ENCODE data around the gene ANAPC16. TPM values are rescaled to one million over a fixed set of nuclear protein-coding genes. Genes with fewer than 3 reads are reported as not detected.
"Not testable (repeated sequence)": the region's sequence is repeated elsewhere in the genome, so short reads cannot be mapped to it uniquely, and the experiment has no call there.

The ANAPC16 gene
- total RNA-seq, 1 donor from 2014 or later: 80.0 TPM

DNA sequence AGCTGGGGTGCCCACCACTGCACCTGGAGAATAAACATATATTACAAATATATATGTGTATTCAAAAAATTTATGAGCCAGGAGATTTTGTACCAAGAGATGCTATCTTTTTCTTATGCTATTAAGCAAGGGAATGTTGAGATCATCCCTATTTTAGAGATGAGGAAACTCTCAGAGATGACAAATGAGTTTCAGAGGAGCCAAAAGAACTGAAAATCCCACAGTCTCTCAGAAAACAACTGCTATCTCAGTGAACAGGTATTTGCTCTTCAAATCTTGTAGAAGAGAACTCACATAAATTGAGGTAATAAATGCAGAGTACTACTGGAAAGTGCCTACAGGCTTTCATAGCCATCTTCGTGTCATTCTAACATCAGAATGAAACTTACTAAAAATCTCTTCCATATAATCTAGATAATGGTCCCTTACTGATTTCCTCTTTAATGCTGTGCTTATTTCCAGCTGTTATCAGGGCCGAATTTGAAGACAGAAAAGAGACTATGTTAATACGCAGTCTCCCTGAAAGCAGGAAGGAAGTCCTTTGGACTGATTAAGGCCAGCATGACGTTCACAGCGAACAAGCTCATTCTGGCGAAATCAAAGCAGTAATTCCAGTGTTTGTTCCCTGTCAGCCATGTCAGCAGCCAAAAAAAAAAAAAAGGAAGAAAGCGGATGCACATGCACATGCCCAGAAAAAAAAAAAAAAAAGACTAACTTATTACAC, 29.4 kb upstream of the ANAPC16 start:
- no peaks in the 10 kb centered on the region for H3K27me3 Mint-ChIP-seq (ENCODE audit: insufficient read depth)
- peaks cover 12% of the 10 kb centered on the region for H3K9me3 Mint-ChIP-seq
- H3K4me1 Mint-ChIP-seq (ENCODE audit: low read depth): peaks cover 8% of the 10 kb centered on the region
- no peak for DNase-seq (ENCODE audit: low spot score)
- H3K36me3 Mint-ChIP-seq (ENCODE audit: low read depth): peaks cover 33% of the 10 kb centered on the region
- no peak overlapping the region for H3K27ac Mint-ChIP-seq
- H3K4me3 Mint-ChIP-seq: no peak overlapping the region
- intact Hi-C loops (cut with micrococcal nuclease): no loop called here

DNA sequence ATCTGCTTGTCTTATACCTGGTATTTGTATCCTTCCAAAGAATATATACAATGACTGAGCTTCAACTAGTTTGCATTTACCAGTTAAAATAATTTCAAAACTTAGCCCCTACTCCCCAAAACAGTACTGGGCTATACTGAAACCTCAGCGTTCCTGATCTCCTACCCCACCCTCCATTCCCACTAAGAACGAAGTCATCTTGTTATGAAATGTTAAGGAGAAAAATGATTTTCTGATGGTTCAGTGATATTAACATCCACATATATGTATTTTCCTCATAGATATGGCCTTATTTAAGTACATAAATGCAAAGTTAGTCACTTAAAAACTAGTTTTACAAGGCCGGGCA, 28.9 kb upstream of the ANAPC16 start:
- no peak for DNase-seq (ENCODE audit: low spot score)
- Mint-ChIP-seq H3K27ac (no peak overlapping the region), H3K4me3 (no peak overlapping the region), H3K36me3 (ENCODE audit: low read depth) (peaks cover 30% of the 10 kb centered on the region), H3K27me3 (ENCODE audit: insufficient read depth) (no peaks in the 10 kb centered on the region), H3K9me3 (peaks cover 12% of the 10 kb centered on the region), H3K4me1 (ENCODE audit: low read depth) (peaks cover 8% of the 10 kb centered on the region)
- intact Hi-C loops (cut with micrococcal nuclease): no loop called here

GRCh38 chr10:72194949-72195348, 20.9 kb upstream of the ANAPC16 start:
- no peaks in the 10 kb centered on the region for H3K4me1 Mint-ChIP-seq (ENCODE audit: low read depth)
- no peak for DNase-seq (ENCODE audit: low spot score)
- H3K4me3 Mint-ChIP-seq: no peak overlapping the region
- peaks cover 11% of the 10 kb centered on the region for H3K36me3 Mint-ChIP-seq (ENCODE audit: low read depth)
- intact Hi-C loops (cut with micrococcal nuclease): no loop called here
- no peaks in the 10 kb centered on the region for H3K27me3 Mint-ChIP-seq (ENCODE audit: insufficient read depth)
- H3K27ac Mint-ChIP-seq: no peak overlapping the region
- H3K9me3 Mint-ChIP-seq: no peaks in the 10 kb centered on the region

DNA sequence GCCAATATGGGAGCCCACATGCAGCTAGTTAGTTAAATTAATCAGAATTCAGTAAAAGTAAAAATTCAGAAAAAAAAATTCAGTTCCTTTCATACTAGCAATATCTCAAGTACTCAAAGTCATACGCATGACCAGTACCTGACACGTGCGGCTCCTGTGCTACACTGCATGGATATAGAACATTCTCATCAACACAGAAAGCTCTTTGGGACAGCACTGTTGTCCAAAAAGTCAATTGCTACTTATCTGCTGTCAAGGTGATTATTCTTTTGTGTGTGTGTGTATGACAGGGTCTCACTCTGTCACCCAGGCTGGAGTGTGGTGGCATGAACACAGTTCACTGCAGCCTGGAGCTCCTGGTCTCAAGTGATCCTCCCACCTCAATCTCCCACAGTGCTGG, 14.9 kb upstream of the ANAPC16 start:
- intact Hi-C loops (cut with micrococcal nuclease): no loop called here
- Mint-ChIP-seq H3K9me3 (no peaks in the 10 kb centered on the region), H3K27ac (no peak overlapping the region), H3K27me3 (ENCODE audit: insufficient read depth) (no peaks in the 10 kb centered on the region), H3K36me3 (ENCODE audit: low read depth) (peaks cover 20% of the 10 kb centered on the region), H3K4me1 (ENCODE audit: low read depth) (no peaks in the 10 kb centered on the region), H3K4me3 (no peak overlapping the region)
- no peak for DNase-seq (ENCODE audit: low spot score)

DNA sequence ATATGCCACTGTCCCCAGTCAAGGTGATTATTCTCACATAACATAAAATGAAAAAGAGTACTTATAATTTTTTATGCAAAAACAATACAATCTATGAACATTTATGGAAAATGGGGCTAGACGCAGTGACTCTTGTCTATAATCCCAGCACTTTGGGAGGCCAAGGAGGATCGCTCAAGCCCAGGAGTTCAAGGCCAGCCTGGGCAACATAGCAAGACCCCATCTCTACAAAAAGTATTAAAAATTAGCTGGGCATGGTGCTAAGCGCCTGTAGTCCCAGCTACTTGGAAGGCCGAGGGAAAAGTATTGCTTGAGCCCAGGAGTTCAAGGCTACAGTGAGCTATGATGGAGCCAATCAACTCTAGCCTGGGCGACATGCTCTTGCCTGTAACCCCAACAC, 14.5 kb upstream of the ANAPC16 start:
- Mint-ChIP-seq H3K36me3 (ENCODE audit: low read depth) (peaks cover 20% of the 10 kb centered on the region), H3K9me3 (no peaks in the 10 kb centered on the region), H3K4me3 (no peak overlapping the region), H3K4me1 (ENCODE audit: low read depth) (no peaks in the 10 kb centered on the region), H3K27ac (no peak overlapping the region), H3K27me3 (ENCODE audit: insufficient read depth) (no peaks in the 10 kb centered on the region)
- intact Hi-C loops (cut with micrococcal nuclease): no loop called here
- no peak for DNase-seq (ENCODE audit: low spot score)

DNA sequence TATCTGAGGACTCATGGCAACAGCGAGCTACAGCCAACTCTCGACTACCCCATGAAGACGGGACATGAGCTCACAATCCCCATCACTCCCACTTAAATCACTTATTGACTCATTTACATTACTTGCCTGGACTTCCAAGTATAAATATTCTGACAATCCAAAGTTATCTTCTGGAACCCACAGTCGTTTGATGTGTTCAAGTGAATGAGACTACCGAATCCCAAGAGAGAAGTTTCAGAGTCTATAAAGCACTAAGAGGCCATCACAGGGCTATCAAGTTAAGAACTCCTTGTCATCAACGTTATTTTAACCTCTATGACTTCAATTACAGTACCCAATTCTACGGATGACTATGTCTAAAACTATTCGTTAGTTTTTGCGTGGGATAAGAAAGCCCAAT, 11.5 kb upstream of the ANAPC16 start:
- intact Hi-C loops (cut with micrococcal nuclease): no loop called here

GRCh38 chr10:72204724-72205123, 11.1 kb upstream of the ANAPC16 start:
- peaks cover 11% of the 10 kb centered on the region for H3K4me1 Mint-ChIP-seq (ENCODE audit: low read depth)
- intact Hi-C loops (cut with micrococcal nuclease): no loop called here
- H3K36me3 Mint-ChIP-seq (ENCODE audit: low read depth): peaks cover 25% of the 10 kb centered on the region
- no peak overlapping the region for H3K27ac Mint-ChIP-seq
- DNase-seq (ENCODE audit: low spot score): no peak
- no peaks in the 10 kb centered on the region for H3K9me3 Mint-ChIP-seq
- H3K27me3 Mint-ChIP-seq (ENCODE audit: insufficient read depth): no peaks in the 10 kb centered on the region
- no peak overlapping the region for H3K4me3 Mint-ChIP-seq

More for the DNA sequence above, 11.5 kb upstream of the ANAPC16 start:
- H3K27me3 Mint-ChIP-seq (ENCODE audit: insufficient read depth): no peaks in the 10 kb centered on the region
- peaks cover 11% of the 10 kb centered on the region for H3K4me1 Mint-ChIP-seq (ENCODE audit: low read depth)
- no peaks in the 10 kb centered on the region for H3K9me3 Mint-ChIP-seq
- no peak overlapping the region for H3K4me3 Mint-ChIP-seq
- H3K27ac Mint-ChIP-seq: no peak overlapping the region
- DNase-seq (ENCODE audit: low spot score): no peak
- peaks cover 27% of the 10 kb centered on the region for H3K36me3 Mint-ChIP-seq (ENCODE audit: low read depth)

- H3K9me3 Mint-ChIP-seq: no peaks in the 10 kb centered on the region
- peaks cover 18% of the 10 kb centered on the region for H3K4me1 Mint-ChIP-seq (ENCODE audit: low read depth)
- peaks cover 37% of the 10 kb centered on the region for H3K36me3 Mint-ChIP-seq (ENCODE audit: low read depth)
- intact Hi-C loops (cut with micrococcal nuclease): no loop called here
- no peak overlapping the region for H3K27ac Mint-ChIP-seq
- no peak overlapping the region for H3K4me3 Mint-ChIP-seq
- H3K27me3 Mint-ChIP-seq (ENCODE audit: insufficient read depth): no peaks in the 10 kb centered on the region
- DNase-seq (ENCODE audit: low spot score): no peak
These were observed 9.1 kb upstream of the ANAPC16 start for GRCh38 chr10:72206511-72207229.

DNA sequence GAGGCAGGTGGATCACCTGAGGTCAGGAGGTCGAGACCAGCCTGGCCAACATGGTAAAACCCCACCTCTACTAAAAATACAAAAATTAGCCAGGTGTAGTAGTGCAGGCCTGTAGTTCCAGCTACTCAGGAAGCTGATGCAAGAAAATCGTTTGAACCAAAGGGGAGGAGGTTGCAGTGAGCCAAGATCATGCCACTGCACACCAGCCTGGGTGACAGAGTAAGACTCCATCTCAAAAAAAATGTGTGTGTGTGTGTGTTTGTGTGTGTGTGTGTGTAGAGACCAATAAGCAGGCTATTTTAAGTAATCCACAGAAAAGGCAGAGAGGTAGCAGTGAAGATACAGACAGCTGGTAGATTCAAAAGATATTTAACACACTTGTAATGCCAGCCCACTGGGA, 7.3 kb upstream of the ANAPC16 start:
- DNase-seq (ENCODE audit: low spot score); H3K27me3 Mint-ChIP-seq (ENCODE audit: insufficient read depth); intact Hi-C loops (cut with micrococcal nuclease); H3K9me3 Mint-ChIP-seq; H3K4me3 Mint-ChIP-seq: not testable (repeated sequence)
- Mint-ChIP-seq H3K36me3 (ENCODE audit: low read depth) (peaks cover 34% of the 10 kb centered on the region), H3K27ac (peak overlapping the region; percentile 86), H3K4me1 (ENCODE audit: low read depth) (peaks cover 26% of the 10 kb centered on the region)

GRCh38 chr10:72211381-72211780, 4.4 kb upstream of the ANAPC16 start:
- intact Hi-C loops (cut with micrococcal nuclease): loop anchor here (10.0 kb wide), 1 partner anchor 277 kb away; no protein-coding TSS in a partner anchor
- DNase-seq (ENCODE audit: low spot score): not testable (repeated sequence)
- peaks cover 30% of the 10 kb centered on the region for H3K36me3 Mint-ChIP-seq (ENCODE audit: low read depth)

GRCh38 chr10:72211832-72212231, 4.0 kb upstream of the ANAPC16 start:
- H3K27ac Mint-ChIP-seq; H3K9me3 Mint-ChIP-seq; H3K4me3 Mint-ChIP-seq; H3K27me3 Mint-ChIP-seq (ENCODE audit: insufficient read depth); DNase-seq (ENCODE audit: low spot score): not testable (repeated sequence)
- Mint-ChIP-seq H3K36me3 (ENCODE audit: low read depth) (peaks cover 30% of the 10 kb centered on the region), H3K4me1 (ENCODE audit: low read depth) (peaks cover 41% of the 10 kb centered on the region)
- intact Hi-C loops (cut with micrococcal nuclease): loop anchor here (2.0 to 10.0 kb wide), 2 partner anchors 277 to 445 kb away; no protein-coding TSS in a partner anchor

More at GRCh38 chr10:72211381-72211780, 4.4 kb upstream of the ANAPC16 start:
- peaks cover 37% of the 10 kb centered on the region for H3K4me1 Mint-ChIP-seq (ENCODE audit: low read depth)
- not testable (repeated sequence) for H3K27ac Mint-ChIP-seq; H3K4me3 Mint-ChIP-seq; H3K9me3 Mint-ChIP-seq; H3K27me3 Mint-ChIP-seq (ENCODE audit: insufficient read depth)

DNA sequence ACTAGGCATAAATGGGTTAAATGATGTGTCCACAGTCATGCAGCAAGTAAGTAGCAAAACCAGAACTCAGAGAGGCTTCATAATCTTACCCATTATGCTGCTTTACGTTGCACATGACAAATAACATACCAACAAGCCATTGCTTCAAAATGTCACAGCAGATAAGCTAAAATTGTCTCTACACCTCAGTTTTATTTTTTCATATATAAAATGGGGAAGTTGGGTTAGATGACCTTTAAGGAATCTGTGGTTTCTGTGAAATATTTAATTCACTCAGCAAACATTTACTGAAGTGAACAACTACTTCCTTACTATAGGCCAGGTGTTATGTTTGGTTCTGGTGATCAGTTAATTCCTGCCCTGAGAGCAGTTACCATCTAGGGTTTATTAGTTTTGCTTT, 2.5 kb downstream of the ANAPC16 start:
- peak overlapping the region; percentile 90 for H3K27ac Mint-ChIP-seq
- H3K4me1 Mint-ChIP-seq (ENCODE audit: low read depth): peaks cover 51% of the 10 kb centered on the region
- peak overlapping the region; percentile 70 for H3K4me3 Mint-ChIP-seq
- intact Hi-C loops (cut with micrococcal nuclease): loop anchor here (1.0 to 10.0 kb wide), 6 partner anchors 43 to 284 kb away; partner anchors contain the start of gene SPOCK2
- peaks cover 2% of the 10 kb centered on the region for H3K27me3 Mint-ChIP-seq (ENCODE audit: insufficient read depth)
- H3K9me3 Mint-ChIP-seq: no peaks in the 10 kb centered on the region
- no peak for DNase-seq (ENCODE audit: low spot score)
- peaks cover 15% of the 10 kb centered on the region for H3K36me3 Mint-ChIP-seq (ENCODE audit: low read depth)

GRCh38 chr10:72218726-72219125, 2.9 kb downstream of the ANAPC16 start:
- Mint-ChIP-seq H3K36me3 (ENCODE audit: low read depth) (peaks cover 18% of the 10 kb centered on the region), H3K4me1 (ENCODE audit: low read depth) (peaks cover 54% of the 10 kb centered on the region), H3K27ac (peak overlapping the region; percentile 90), H3K9me3 (no peaks in the 10 kb centered on the region), H3K27me3 (ENCODE audit: insufficient read depth) (peaks cover 2% of the 10 kb centered on the region), H3K4me3 (peak overlapping the region; percentile 70)
- DNase-seq (ENCODE audit: low spot score): no peak
- intact Hi-C loops (cut with micrococcal nuclease): loop anchor here (1.0 to 10.0 kb wide), 6 partner anchors 43 to 284 kb away; partner anchors contain the start of gene SPOCK2

All from activated T-helper 1 cell treated with anti-CD3 and anti-CD28 coated beads, Interleukin-12 subunit alpha, Interleukin-12 subunit beta, Interleukin-2, Interleukin-4 antibody, amounts not matched to agents 30 ng/mL and 10 ng/mL and 1 ng/mL, durations not matched to agents 14 hours and 24 hours and 36 hours (primary cell).